ENCODE results near the gene C12orf50.
"Not testable (repeated sequence)": the region's sequence is repeated elsewhere in the genome, so short reads cannot be mapped to it uniquely, and the experiment has no call there.

C12orf50 gene

DNA sequence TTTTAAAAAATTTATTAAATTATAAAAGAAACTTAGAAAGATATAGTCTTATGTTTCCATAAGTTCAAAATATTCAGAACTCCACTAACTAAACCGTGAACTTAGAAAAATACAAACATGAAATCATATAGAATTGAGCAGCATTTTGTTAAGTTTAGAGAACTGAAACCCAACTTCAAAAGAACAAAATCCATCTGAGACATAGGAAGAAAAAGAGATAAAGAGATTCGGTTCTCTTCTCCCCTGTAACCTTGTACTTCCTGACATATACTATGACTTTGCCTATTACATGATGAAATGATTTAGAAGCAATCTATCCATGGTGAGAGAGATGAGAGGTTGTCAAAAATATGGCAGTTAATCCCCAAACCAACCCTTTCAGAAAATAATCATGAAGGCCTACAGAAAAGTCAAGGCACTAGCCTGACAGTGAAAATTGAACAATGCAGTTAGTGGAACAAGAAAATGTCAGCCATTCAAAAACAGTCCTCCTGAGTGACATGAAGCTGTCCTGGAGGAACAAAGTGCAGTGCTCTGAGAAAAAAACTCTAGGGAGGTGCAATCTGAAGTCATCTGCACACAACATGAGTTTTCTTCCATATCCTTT lies 44.0 kb downstream of the C12orf50 start:
- no peak for DNase-seq

DNA sequence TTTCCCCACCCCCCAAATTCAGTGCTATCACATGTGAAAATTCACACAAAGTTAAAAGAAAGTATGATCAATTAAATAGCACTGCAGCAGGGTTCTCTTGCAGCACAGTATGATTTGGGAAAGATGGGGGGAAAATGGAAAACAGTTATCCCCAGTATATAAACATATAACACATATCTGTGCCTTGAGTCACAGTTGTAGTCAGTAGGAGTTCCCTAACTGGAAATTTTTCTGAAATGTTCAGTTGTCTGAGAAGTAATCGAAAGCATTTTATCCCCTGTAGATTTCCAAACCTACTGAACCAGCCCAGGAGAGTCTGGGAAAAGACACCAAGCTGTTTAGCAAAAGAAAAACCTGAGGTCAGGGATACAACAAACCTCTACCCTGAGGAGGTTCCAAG lies 47.0 kb downstream of the C12orf50 start:
- DNase-seq: no peak

DNA sequence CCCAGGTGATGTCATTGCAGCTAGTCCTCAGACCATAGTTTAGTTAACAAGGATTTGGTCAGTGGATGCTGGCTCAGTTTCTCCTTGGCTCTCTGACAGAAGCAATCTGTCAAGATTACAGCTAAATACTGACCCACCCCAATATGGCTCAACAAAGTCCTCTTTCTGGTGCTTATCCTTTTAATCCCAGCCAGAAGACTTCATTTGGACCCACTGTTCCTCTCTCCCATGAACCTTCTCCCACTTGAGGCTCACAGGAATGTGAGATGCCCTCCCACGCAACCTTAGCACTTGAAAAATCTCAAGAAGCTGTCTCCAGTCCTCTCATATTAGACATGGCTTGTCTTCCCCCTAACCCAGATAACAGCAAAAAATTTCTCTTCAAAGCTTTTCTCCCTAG lies 47.7 kb downstream of the C12orf50 start:
- no peak for DNase-seq

DNA sequence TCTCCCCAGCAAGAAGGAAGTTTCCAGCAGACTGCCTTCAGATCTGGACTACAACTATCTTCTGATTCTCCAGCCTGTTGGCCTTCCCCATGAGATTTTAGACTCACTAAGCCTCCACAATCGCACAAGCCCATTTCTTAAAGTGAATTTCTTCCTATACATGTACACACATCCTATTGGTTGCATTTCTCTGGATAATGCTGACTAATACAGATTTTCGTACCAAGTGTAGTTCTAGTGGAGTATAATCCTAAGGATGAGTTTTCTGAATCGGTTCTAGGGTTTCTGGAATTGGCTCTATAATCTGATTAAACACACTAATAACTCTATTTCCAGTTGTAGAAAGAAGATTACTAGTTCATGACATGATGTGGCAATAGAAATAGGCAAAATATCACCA lies 53.3 kb downstream of the C12orf50 start:
- no peak for DNase-seq

DNA sequence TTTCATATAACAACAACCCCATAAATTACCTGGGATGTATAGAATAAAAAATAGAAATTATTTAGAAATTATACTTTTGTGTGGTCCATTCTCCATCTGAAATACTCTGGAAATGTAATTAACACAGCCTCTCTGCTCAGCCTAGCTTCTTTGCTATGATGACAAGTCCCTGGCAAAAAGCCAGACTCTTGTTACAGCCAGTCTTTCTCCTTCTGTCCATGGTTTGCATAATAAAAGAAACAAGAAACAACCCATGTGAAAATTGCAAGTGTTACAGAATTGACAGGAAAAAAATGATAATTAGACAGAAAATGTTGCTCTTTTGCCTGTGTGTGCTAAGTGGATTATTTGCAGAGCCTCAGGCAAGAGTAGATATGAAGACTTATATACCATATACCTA lies 61.3 kb downstream of the C12orf50 start:
- peak; percentile 80 for DNase-seq

DNA sequence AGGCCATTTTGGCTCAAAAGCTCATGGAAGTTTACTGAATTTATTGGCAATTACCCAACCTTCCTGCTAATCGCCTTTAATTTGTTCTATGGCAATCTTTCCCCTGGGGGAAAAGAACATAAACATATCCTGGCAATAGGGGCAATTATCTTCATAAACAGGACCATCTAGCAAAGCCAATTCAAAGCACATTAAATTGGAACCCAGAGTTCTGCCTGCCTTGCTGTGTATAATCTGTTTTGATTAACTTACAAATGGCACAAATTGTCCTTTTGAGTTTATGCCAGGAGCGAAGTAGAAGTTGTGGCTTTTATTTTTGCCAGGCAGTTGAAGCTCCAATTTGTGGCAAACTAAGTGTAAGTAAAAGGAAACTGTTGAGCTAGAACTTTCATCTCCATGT lies 68.6 kb downstream of the C12orf50 start:
- peak; percentile 88 for DNase-seq

DNA sequence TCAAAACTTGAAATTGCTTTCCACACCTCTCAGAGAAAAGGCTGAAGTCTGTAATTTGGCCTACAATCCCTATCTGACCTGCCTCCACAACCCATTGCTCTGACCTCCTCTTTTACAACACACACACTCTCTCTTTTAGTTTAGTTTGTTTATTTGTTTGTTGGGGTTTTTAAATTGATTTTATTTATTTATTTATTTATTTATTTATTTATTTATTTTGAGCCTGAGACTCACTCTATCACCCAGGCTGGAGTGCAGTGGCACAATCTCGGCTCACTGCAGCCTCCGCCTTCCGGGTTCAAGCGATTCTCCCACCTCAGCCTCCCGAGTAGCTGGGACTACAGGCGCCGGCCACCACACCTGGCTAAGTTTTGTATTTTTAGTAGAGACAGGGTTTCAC lies 75.2 kb downstream of the C12orf50 start:
- DNase-seq: not testable (repeated sequence)

DNA sequence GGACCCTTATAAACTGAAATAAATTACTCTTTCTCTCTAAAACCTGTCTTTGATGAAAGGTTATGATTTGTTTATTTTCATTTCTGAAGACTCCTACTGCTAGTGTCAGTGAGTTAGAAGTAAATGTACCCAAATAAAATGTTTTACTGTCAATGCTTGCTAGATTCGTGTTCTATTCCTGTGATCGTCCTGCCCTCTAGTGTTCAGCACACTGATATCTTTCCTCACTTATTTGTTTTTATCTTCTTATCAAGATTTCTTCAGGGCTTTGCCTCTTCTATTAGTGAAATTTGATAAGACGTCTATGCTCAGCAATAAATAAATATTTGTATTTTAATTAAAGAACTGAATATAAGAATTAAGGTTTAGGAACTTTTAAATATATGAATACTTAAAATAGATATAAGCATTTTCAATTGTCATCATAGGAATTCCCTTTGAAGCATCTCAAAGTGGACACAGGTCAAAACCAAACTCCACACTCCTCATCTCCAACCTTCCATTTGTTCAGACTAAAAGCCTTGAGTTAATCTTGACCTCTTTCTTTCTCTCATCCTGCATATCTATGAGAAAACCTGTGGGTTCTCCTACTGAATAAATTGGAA lies 75.8 kb downstream of the C12orf50 start:
- DNase-seq: peak; percentile 63

DNA sequence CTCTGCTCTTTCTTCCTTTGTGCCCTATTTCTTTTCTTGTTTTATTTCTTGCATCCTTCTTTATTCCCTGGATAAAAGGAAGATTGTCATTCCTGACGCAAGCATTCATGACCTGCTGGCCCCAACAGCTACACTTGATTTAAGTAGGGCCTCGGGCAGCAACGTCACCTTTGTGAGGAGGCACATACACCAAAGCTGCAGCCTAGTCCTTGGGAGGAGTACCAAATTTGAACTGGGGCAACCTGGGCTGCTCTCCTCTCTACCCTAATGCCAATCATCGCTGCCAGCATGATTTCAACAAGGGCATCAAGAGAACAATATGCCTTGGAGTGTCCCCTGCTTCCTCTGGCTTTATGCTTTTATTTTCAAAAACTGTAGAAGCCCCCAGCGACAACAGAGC lies 76.4 kb downstream of the C12orf50 start:
- DNase-seq: no peak

DNA sequence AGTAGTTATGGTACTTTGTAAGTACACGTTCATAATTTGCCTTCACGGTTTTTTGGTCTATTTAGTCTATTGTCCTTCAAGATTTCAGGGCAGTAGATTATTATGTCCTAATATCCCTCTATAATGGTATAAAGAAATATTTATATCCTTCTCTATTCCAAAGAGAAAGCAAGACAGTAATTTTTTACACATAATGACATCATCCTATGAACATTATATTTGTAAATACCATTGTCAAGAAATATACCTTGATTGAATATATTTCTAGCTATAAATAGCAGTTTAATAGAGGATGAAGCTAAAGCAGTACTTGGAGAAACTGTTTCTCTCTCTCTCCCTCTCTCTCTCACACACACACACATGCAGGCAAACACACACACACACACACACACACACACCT lies 77.0 kb downstream of the C12orf50 start:
- no peak for DNase-seq

DNA sequence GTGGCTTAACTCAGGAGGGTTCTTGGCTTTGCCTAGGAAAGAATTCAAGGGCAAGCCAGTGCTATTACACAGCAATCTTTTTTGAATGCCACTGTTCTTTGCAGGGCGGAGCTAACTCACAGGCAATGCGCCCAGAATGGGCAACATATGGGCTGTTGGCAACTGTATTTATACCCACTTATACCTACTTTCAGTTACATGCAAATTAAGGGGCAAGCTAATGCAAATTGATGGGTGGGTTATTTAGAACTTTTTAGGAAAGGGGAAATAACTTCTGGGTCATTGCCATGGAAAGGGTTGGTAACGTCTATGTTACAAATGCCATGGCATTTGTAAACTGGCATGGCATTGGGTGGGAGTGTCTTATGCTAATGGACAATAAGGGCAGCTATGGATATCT lies 85.4 kb downstream of the C12orf50 start:
- DNase-seq: peak; percentile 85

DNA sequence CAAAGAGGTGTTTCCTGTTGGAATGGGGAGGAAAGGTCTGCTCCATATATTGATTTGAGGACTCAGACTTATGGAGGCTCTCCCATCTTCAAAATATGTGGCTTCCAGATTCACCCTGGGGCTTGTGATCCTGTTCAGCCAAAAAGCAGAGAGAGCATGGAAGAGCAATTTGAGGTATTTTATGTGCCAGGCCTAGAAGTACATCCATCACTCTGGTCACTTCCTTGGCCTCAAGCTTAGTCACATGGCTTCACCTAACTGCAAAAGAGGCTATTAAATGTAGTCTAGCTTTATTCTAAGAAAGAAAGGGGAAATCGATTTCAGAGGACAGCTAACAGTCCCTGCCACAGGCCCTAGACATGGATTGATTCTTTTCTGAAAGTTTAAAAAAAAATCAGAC lies 86.2 kb downstream of the C12orf50 start:
- DNase-seq: peak; percentile 50

DNA sequence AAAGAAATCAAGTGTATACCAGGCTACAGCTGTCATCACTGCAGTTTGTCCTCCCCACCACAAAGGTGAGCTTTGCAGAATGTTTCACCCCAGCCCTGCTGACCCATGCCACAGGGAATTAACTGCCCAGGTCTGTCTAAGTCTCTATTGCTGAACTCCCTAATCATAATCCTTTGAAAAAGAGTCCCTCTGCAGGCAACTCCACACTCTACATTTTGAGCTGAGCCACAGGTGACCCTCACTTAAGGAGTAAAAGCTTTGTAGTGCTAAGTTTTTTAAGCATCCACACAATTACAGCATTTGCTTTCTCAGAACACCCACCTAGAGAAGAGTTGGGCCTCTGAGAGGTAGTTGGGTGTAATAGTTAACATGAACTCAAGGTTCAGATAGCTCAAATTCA lies 90.0 kb downstream of the C12orf50 start:
- no peak for DNase-seq

DNA sequence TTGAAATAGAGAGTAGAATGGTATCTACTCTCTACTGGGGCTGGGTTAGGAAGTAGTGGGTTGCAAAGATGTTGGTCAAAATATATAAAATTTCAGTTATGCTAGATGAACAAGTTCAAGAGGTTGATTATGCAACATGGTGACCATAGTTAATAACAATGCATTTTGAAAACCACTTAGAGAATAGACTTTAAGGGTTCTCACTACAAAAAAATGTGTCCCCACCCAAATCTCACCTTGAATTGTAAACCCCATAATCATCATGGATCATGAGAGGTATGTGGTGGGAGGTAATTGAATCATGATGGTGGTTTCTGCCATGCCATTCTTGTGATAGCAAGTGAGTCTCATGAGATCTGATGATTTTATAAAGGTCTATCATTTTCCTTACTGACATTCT lies 94.0 kb downstream of the C12orf50 start:
- no peak for DNase-seq

DNA sequence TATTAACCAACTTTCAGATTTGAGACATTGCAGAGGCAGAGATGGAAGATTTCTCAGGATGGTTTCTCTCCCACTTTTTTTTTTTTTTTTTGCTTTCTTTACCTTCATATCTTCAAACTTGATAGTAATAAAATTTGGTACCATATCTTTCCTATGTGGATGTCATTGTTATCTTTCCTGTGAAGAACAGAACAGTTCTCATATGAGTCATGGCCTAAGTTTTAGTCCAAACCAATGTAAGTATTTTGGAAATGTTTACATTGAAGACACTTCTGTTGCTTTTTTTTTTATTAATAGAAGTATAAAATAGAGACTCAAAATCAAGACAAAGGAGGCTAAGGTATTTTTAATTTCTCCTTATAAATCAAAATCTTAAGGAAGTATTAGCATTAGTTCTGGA lies 95.2 kb downstream of the C12orf50 start:
- no peak for DNase-seq

DNA sequence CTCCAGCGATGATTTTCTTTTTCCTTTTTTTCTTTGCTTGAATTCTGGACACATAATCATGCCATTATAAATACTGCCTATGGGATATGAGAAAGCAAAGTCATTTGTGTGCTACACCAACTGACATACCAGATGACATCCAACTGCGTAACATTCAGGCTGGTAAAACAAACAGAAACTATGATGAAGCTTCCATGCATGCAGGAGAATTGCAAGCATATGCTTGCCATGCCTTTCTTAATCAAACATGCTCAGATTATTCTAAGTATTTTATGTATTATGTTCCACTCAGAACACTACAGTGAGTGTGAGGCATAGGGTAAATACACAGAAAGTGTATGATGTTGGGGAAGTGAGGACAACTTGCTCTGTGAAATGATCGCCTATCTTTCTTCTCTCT lies 97.4 kb downstream of the C12orf50 start:
- peak; percentile 8 for DNase-seq

DNA sequence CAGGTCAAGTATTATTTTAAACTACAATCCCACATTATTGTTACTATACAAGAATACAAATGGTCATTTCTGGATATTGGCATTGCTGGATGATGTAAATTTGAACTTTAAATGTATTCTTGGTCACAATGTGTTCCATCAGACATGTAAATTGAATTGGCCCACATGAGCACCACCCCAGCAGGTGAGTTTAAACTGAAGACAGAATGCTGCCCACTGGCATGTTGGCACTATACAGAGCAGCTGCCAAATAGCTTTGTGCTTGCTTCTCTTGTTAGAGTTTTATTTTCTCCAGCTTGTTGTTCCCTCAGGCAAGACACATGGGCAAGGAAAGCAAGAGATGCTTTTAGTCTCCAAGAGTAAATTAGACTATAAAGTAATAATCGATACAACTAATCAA lies 98.6 kb downstream of the C12orf50 start:
- no peak for DNase-seq

Data from NCI-H69 (cell line).